ENCODE data around the gene PHC2.

The PHC2 gene

GRCh38 chr1:33462405-33463164 lies 31.7 kb upstream of the PHC2 start:
- peak overlapping the region; percentile 7 for H3K4me3 ChIP-seq (ENCODE audit: low read depth, low read length)
- TF ChIP-seq, protein P1, sequence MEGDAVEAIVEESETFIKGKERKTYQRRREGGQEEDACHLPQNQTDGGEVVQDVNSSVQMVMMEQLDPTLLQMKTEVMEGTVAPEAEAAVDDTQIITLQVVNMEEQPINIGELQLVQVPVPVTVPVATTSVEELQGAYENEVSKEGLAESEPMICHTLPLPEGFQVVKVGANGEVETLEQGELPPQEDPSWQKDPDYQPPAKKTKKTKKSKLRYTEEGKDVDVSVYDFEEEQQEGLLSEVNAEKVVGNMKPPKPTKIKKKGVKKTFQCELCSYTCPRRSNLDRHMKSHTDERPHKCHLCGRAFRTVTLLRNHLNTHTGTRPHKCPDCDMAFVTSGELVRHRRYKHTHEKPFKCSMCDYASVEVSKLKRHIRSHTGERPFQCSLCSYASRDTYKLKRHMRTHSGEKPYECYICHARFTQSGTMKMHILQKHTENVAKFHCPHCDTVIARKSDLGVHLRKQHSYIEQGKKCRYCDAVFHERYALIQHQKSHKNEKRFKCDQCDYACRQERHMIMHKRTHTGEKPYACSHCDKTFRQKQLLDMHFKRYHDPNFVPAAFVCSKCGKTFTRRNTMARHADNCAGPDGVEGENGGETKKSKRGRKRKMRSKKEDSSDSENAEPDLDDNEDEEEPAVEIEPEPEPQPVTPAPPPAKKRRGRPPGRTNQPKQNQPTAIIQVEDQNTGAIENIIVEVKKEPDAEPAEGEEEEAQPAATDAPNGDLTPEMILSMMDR (IDR thresholded peaks at IDR 0.05; ENCODE audit: borderline replicate concordance, insufficient read depth, low read depth, low read length) = no peak

- TF ChIP-seq, protein P1 (IDR thresholded peaks at IDR 0.05; ENCODE audit: borderline replicate concordance, insufficient read depth, low read depth, low read length) = no peak
- peak overlapping the region; percentile 46 for H3K4me3 ChIP-seq (ENCODE audit: low read depth, low read length)
Measured at GRCh38 chr1:33460947-33461629, 30.2 kb upstream of the PHC2 start.

- TF ChIP-seq, protein P1 (IDR thresholded peaks at IDR 0.05; ENCODE audit: borderline replicate concordance, insufficient read depth, low read depth, low read length) = no peak
- H3K4me3 ChIP-seq (ENCODE audit: low read depth, low read length) = peak overlapping the region; percentile 46
Measured at GRCh38 chr1:33460144-33460543, 29.2 kb upstream of the PHC2 start.

DNA sequence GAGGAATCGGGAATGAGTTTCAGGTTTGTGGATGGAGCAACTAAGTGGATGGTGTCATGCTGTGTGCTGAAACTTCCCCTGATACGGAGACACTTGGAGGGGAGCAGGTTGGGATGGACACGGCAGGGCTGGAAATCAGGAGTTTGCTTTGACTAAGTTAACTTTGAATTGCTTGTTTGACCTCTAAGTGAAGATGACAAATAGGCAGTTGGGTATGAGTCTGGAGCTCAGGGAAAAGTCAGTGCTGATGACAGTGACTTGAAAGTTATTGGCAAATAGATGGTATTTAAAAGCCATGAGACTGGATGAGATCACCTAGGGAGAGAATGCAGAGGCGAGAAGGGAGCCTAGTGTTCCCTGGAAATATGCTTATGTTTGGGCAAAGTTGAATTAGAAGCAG lies 28.8 kb upstream of the PHC2 start:
- TF ChIP-seq, protein P1 (IDR thresholded peaks at IDR 0.05; ENCODE audit: borderline replicate concordance, insufficient read depth, low read depth, low read length) = no peak
- H3K4me3 ChIP-seq (ENCODE audit: low read depth, low read length) = no peak overlapping the region

DNA sequence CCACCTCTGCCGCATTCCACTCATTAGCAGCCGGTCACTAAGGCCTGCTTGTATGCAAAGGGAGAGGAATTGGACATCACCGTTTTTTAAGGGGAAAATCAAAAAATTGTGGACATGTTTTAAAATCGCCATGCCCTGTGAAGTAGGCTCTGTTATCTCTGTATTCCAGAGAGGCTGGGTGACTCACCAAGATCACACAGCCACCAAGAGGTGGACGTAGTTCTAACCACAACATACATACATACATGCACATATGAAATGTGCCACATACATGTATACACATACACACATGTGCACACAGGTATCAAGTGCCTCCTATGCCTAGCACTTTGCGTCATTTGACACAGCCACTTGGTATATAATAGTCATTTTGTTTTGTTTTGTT lies 25.6 kb upstream of the PHC2 start:
- TF ChIP-seq, protein P1 (IDR thresholded peaks at IDR 0.05; ENCODE audit: borderline replicate concordance, insufficient read depth, low read depth, low read length) = no peak
- no peak overlapping the region for H3K4me3 ChIP-seq (ENCODE audit: low read depth, low read length)

DNA sequence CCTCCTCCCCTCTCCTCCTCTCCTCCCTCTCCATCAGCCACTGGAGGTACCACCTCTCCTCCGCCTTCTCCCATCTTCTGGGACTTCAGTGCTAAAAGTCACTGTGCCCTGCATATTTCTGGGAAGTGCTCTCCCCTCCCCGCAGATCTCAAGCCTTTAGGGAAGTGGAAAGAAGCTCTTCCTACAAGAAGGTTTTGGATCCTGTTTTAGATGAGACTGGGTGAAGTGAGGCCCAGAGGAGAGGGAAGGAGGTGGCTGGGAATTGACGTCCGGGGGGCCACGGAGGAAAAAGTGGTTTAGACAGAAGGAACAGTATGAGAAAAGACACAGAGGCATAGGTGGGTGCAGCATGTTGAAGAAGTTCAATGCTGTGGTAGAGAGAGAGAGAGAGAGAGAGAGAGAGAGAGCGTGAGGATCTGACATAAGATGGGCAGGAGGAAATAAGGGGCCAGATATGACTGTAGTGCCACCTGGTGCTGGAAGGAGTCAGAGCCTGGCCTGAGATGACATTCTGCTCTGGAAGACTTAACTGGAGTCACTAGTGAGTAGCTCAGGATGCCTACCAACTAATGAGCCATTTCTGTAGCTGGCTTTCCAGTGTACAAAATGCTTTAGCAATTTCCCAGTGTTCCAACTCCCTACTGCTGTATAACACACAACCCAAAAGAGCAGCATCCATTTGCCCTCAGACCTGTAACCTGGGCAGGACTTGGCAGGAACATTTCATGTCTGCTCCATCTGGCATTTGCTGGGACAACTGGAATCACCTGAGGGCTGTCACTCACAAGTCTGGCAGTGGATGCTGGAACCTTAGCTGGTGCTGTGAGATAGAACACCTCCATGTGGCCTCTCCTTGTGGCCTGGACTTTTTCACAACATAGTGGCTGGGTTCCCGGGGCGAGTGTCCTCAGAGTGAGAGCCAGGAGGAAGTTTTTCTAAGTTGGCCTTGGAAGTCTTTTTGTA lies 24.9 kb upstream of the PHC2 start:
- H3K4me3 ChIP-seq (ENCODE audit: low read depth, low read length) = no peak overlapping the region
- TF ChIP-seq, protein P1 (IDR thresholded peaks at IDR 0.05; ENCODE audit: borderline replicate concordance, insufficient read depth, low read depth, low read length) = peak; percentile 71
